Sigmoid colon (tissue), 7 donors: ENCODE measurements around the gene PLP2. TPM values are rescaled to one million over a fixed set of nuclear protein-coding genes. Genes with fewer than 3 reads are reported as not detected.
A peak's percentile ranks its signal among the peaks of the same experiment; 100 is the strongest.

Experiments used
- DNase-seq: peaks from one replicate; pipeline ENCODE4 v3.0.0-alpha.2; 2019
- H3K27ac ChIP-seq, 4 donors: fragments of 200-600 bp; sonication (generic); one replicate each; pipeline ENCODE4 v1.5.1; 2016 to 2019; ENCODE audit warnings: mild to moderate bottlenecking in 1 of 4
- H3K27me3 ChIP-seq, 3 donors: fragments of 200-600 bp; sonication (generic); one replicate each; pipeline ENCODE4 v1.5.1; 2019; ENCODE audit warnings: mild to moderate bottlenecking in 1 of 3
- H3K36me3 ChIP-seq, 4 donors: fragments of 200-600 bp; sonication (generic); one replicate each; pipeline ENCODE4 v1.5.1; 2016 to 2019
- H3K4me1 ChIP-seq, 4 donors: fragments of 200-600 bp; sonication (generic); one replicate each; pipeline ENCODE4 v1.5.1; 2017 to 2019
- H3K4me3 ChIP-seq, 4 donors: fragments of 200-600 bp; sonication (generic); one replicate each; pipeline ENCODE4 v1.5.1; 2017 to 2019; ENCODE audit warnings: mild to moderate bottlenecking in 2 of 4, moderate library complexity in 1 of 4
- H3K9me3 ChIP-seq, 4 donors: fragments of 200-600 bp in 3 of 4; sonication (generic) in 3 of 4; one replicate each; pipeline versions ENCODE4 v1.5.1 to v1.6.1; 2013 to 2019
- CTCF ChIP-seq, 4 experiments: fragments of 450-650 bp in 3 of 4; fragments of 200-600 bp in 1 of 4; IDR thresholded peaks; one replicate each; pipeline ENCODE4 v1.5.1; 2016 to 2019; ENCODE audit warnings: antibody characterized with exemption in 4 of 4, mild to moderate bottlenecking in 3 of 4, moderate library complexity in 2 of 4
- EP300 ChIP-seq, 4 donors: sonication (generic); formaldehyde crosslinking; IDR thresholded peaks; one replicate each; pipeline ENCODE4 v1.6.1; 2017; ENCODE audit warnings: antibody characterized with exemption in 4 of 4
- POLR2A ChIP-seq, 2 donors: fragments of 450-650 bp; IDR thresholded peaks; one replicate each; pipeline ENCODE4 v1.6.1; 2016; ENCODE audit warnings: antibody characterized with exemption in 2 of 2, mild to moderate bottlenecking in 2 of 2, moderate library complexity in 2 of 2
- POLR2AphosphoS5 ChIP-seq, 4 donors: sonication (generic); formaldehyde crosslinking; IDR thresholded peaks; one replicate each; pipeline ENCODE4 v1.6.1; 2017; ENCODE audit warnings: antibody characterized with exemption in 4 of 4
- WGBS, 2 donors: extraction: QIAGEN DNeasy Blood & Tissue Kit; methylation state at CpG; one replicate each; pipeline ENCODE4 v1.1.7; 2013; 5-methylcytosine and 5-hydroxymethylcytosine counted together
- intact Hi-C: fragments of 100-400 bp; cut with DNase I; formaldehyde crosslinking; loops from one replicate; pipeline ENCODE4 v1.15.1; 2023
- polyA plus RNA-seq, 3 donors: library from polyadenylated mRNA; stranded (reverse); fragments of 200-250 nt; gene quantifications; one replicate each; pipeline ENCODE4 v1.2.3, GENCODE V29; 2013
- total RNA-seq, 4 donors: library from RNA; depleted of rRNA; stranded (reverse); fragments of >200 nt; gene quantifications; one replicate each; pipeline ENCODE4 v1.1.0, GENCODE V29; 2016
- donor health status: healthy with polysubstance abuse.
- donor health status: Bipolar disorder and iron deficiency.
- donor health status: healthy.

The PLP2 gene
- total and polyA plus RNA-seq, 7 donors = 39.0 to 185 (median 61.7) TPM

- intact Hi-C loops = no loop called here
- DNase-seq = peak; percentile 92
- 12 to 13% methylated on average over 62 of the region's 62 CpGs for WGBS, 2 donors
- peaks cover 0 to 5% (median 0%) of the 10 kb centered on the region in 4 donors for H3K36me3 ChIP-seq
- no peaks in the 10 kb centered on the region for H3K27me3 ChIP-seq
- peak within 1 kb of the TSS; percentile 80 to 88 (median 83) for H3K27ac ChIP-seq
- peaks cover 0 to 24% (median 14%) of the 10 kb centered on the region in 4 donors for H3K4me1 ChIP-seq
- no peaks in the 10 kb centered on the region for H3K9me3 ChIP-seq
- peak; percentile 75 to 90 (median 87) for TF ChIP-seq POLR2AphosphoS5 (IDR thresholded peaks at IDR 0.05)
- peak; percentile 52 to 72 for TF ChIP-seq POLR2A (IDR thresholded peaks at IDR 0.05)
- TF ChIP-seq CTCF (IDR thresholded peaks at IDR 0.05) = peak in 1 of 4 experiments; percentile 12
- no peak for TF ChIP-seq EP300 (IDR thresholded peaks at IDR 0.05)
- peak within 1 kb of the TSS; percentile 42 to 60 (median 56) for H3K4me3 ChIP-seq
Measured at GRCh38 chrX:49186125-49187027, 14.7 kb downstream of the PLP2 start, which contains the start of gene PRICKLE3. TSS of gene PRICKLE3 (minus strand) at chrX:49186373. CDS start at chrX:49186297, 76 bp downstream.

GRCh38 chrX:49187028-49187394 is 15.3 kb downstream of the PLP2 start:
- H3K27ac ChIP-seq = peak overlapping the region; percentile 80 to 88 (median 83)
- H3K4me3 ChIP-seq = no peak overlapping the region
- peaks cover 0 to 5% (median 0%) of the 10 kb centered on the region in 4 donors for H3K36me3 ChIP-seq
- no peaks in the 10 kb centered on the region for H3K9me3 ChIP-seq
- intact Hi-C loops = no loop called here
- 77 to 84% methylated on average over 15 of the region's 15 CpGs for WGBS, 2 donors
- no peak for DNase-seq
- no peak for TF ChIP-seq POLR2A (IDR thresholded peaks at IDR 0.05)
- no peak for TF ChIP-seq POLR2AphosphoS5 (IDR thresholded peaks at IDR 0.05)
- no peak for TF ChIP-seq CTCF (IDR thresholded peaks at IDR 0.05)
- no peak for TF ChIP-seq EP300 (IDR thresholded peaks at IDR 0.05)
- H3K27me3 ChIP-seq = no peaks in the 10 kb centered on the region
- peaks cover 0 to 28% (median 15%) of the 10 kb centered on the region in 4 donors for H3K4me1 ChIP-seq

GRCh38 chrX:49187526-49187925 is 15.8 kb downstream of the PLP2 start:
- WGBS, 2 donors = 86 to 87% methylated on average over 10 of the region's 10 CpGs
- Histone ChIP-seq H3K4me3 (no peak overlapping the region), H3K36me3 (peaks cover 0 to 5% (median 0%) of the 10 kb centered on the region in 4 donors), H3K9me3 (no peaks in the 10 kb centered on the region), H3K27me3 (no peaks in the 10 kb centered on the region), H3K27ac (peak overlapping the region; percentile 80 to 88 (median 83)), H3K4me1 (peaks cover 0 to 29% (median 16%) of the 10 kb centered on the region in 4 donors)
- TF ChIP-seq CTCF (IDR thresholded peaks at IDR 0.05) = no peak
- TF ChIP-seq EP300 (IDR thresholded peaks at IDR 0.05) = no peak
- no peak for TF ChIP-seq POLR2A (IDR thresholded peaks at IDR 0.05)
- no peak for TF ChIP-seq POLR2AphosphoS5 (IDR thresholded peaks at IDR 0.05)
- DNase-seq = no peak
- intact Hi-C loops = no loop called here

GRCh38 chrX:49188468-49189076 is 16.9 kb downstream of the PLP2 start:
- WGBS, 2 donors = 62 to 81% methylated on average over 8 of the region's 8 CpGs
- DNase-seq = no peak
- Histone ChIP-seq H3K27ac (peak overlapping the region in 1 of 4 donors; percentile 32), H3K36me3 (no peaks in the 10 kb centered on the region), H3K27me3 (no peaks in the 10 kb centered on the region), H3K4me3 (no peak overlapping the region), H3K9me3 (no peaks in the 10 kb centered on the region), H3K4me1 (peaks cover 0 to 28% (median 15%) of the 10 kb centered on the region in 4 donors)
- no peak for TF ChIP-seq POLR2AphosphoS5 (IDR thresholded peaks at IDR 0.05)
- no peak for TF ChIP-seq EP300 (IDR thresholded peaks at IDR 0.05)
- TF ChIP-seq POLR2A (IDR thresholded peaks at IDR 0.05) = no peak
- no peak for TF ChIP-seq CTCF (IDR thresholded peaks at IDR 0.05)
- intact Hi-C loops = no loop called here
